Endothelial cell of umbilical vein (primary cell): ENCODE data around the gene ITGB8. TPM values are rescaled to one million over a fixed set of nuclear protein-coding genes. Genes with fewer than 3 reads are reported as not detected.

Experiments
- BruUV-seq: library from RNA; stranded (reverse); fragments of 400-500 nt; replicated peaks from 2 replicates; lab custom pipeline; 2021; lab: Mats Ljungman, UMichigan
- CTCF ChIA-PET: fragments of 300-600, 350-600 bp; sonication (Branson Sonifier 250); formaldehyde crosslinking; loops from one replicate; lab custom pipeline; 2021; ENCODE audit warnings: antibody characterized with exemption, inconsistent platforms; lab: Charles Lee
- POLR2A ChIA-PET: fragments of 300-600, 350-600 bp; sonication (Branson Sonifier 250); formaldehyde crosslinking; loops from one replicate; lab custom pipeline; 2021; ENCODE audit warnings: antibody characterized with exemption, inconsistent platforms; lab: Charles Lee
- DNase-seq: peaks from one replicate; pipeline ENCODE4 v3.0.0-alpha.2; 2011; ENCODE audit warnings: low read depth, low spot score
- FAIRE-seq: peaks from 2 replicates; lab custom pipeline; 2011; peaks lifted over from hg19 to GRCh38; lab: Jason Lieb, UNC
- H2AFZ ChIP-seq: 2 replicates; pipeline ENCODE4 v1.6.0; 2012; ENCODE audit warnings: low read depth, low read length, control low read depth, inconsistent platforms
- H3K27ac ChIP-seq: 2 replicates; pipeline ENCODE4 v1.5.1; 2011; ENCODE audit warnings: low read depth, mild to moderate bottlenecking, control low read depth, low read length, moderate library complexity; ENCODE audit not compliant: insufficient read depth
- H3K27me3 ChIP-seq, 2 experiments: 2 replicates each; pipeline versions ENCODE4 v1.6.0 to v1.6.1; 2011; ENCODE audit warnings: low read length in 2 of 2, mixed read lengths in 1 of 2; ENCODE audit not compliant: control insufficient read depth in 2 of 2, insufficient read depth in 2 of 2
- H3K36me3 ChIP-seq, 2 experiments: 2 replicates in 1 of 2; 3 replicates in 1 of 2; pipeline ENCODE4 v1.5.1; 2011; ENCODE audit warnings: low read length in 2 of 2, mild to moderate bottlenecking in 1 of 2, moderate library complexity in 1 of 2; ENCODE audit not compliant: control insufficient read depth in 2 of 2, insufficient read depth in 2 of 2; ENCODE audit errors: extremely low read depth in 1 of 2
- H3K4me1 ChIP-seq: 3 replicates; pipeline ENCODE4 v1.5.1; 2011; ENCODE audit warnings: mild to moderate bottlenecking, low read length; ENCODE audit not compliant: control insufficient read depth, insufficient read depth; ENCODE audit errors: extremely low read depth
- H3K4me2 ChIP-seq: 2 replicates; pipeline ENCODE4 v1.6.1; 2011; ENCODE audit warnings: low read length, control low read depth, mixed read lengths; ENCODE audit not compliant: insufficient read depth
- H3K4me3 ChIP-seq, 3 experiments: fragments of 200-600 bp in 1 of 3; sonication (generic), shearing (Covaris generic) in 1 of 3; replicated peaks in 1 of 3; 2 replicates each; pipeline ENCODE4 v1.5.1; 2011 to 2016; ENCODE audit warnings: control low read depth in 3 of 3, low read length in 3 of 3, mild to moderate bottlenecking in 2 of 3, inconsistent platforms in 1 of 3, low read depth in 1 of 3, moderate library complexity in 1 of 3; ENCODE audit not compliant: insufficient read depth in 1 of 3
- H3K79me2 ChIP-seq: 2 replicates; pipeline ENCODE4 v1.6.0; 2012; ENCODE audit warnings: low read length, inconsistent platforms; ENCODE audit not compliant: control insufficient read depth, insufficient read depth
- H3K9ac ChIP-seq: replicated peaks from 2 replicates; pipeline ENCODE3; 2011; ENCODE audit warnings: low read length, control low read depth; ENCODE audit not compliant: insufficient read depth; ENCODE audit errors: extremely low read depth
- H3K9me1 ChIP-seq: replicated peaks from 3 replicates; pipeline ENCODE4 v1.6.0; 2011; ENCODE audit warnings: mild to moderate bottlenecking, low read length; ENCODE audit not compliant: control insufficient read depth, insufficient read depth; ENCODE audit errors: extremely low read depth
- H3K9me3 ChIP-seq: replicated peaks from 2 replicates; pipeline ENCODE4 v1.5.1; 2012; ENCODE audit warnings: low read length, inconsistent platforms; ENCODE audit not compliant: control insufficient read depth, insufficient read depth
- H4K20me1 ChIP-seq: replicated peaks from 2 replicates; pipeline ENCODE3; 2011; ENCODE audit warnings: mild to moderate bottlenecking, low read length; ENCODE audit not compliant: control insufficient read depth, insufficient read depth; ENCODE audit errors: extremely low read depth
- CTCF ChIP-seq, 2 donors: IDR thresholded peaks; 1 replicate in 1 of 2; 2 replicates in 1 of 2; pipeline ENCODE4 v1.5.1; 2011; ENCODE audit warnings: low read length in 2 of 2, mild to moderate bottlenecking in 2 of 2, moderate library complexity in 2 of 2, control low read depth in 1 of 2, inconsistent platforms in 1 of 2, low read depth in 1 of 2; ENCODE audit not compliant: insufficient read depth in 1 of 2; ENCODE audit errors: extremely low read depth in 1 of 2
- EZH2 ChIP-seq: IDR thresholded peaks from 2 replicates; pipeline ENCODE4 v1.6.1; 2012; ENCODE audit warnings: borderline replicate concordance, low read depth, mild to moderate bottlenecking, moderate library complexity, low read length, inconsistent platforms; ENCODE audit not compliant: severe bottlenecking
- FOS ChIP-seq: IDR thresholded peaks from 2 replicates; pipeline ENCODE4 v1.6.1; 2011; ENCODE audit warnings: mild to moderate bottlenecking, low read length, moderate library complexity, borderline replicate concordance; ENCODE audit not compliant: insufficient read depth
- GATA2 ChIP-seq: IDR thresholded peaks from 2 replicates; pipeline ENCODE4 v1.7.0; 2011; ENCODE audit warnings: low read depth, mild to moderate bottlenecking, moderate library complexity, mixed read lengths, low read length; ENCODE audit not compliant: insufficient read length, insufficient read depth
- JUN ChIP-seq: IDR thresholded peaks from 2 replicates; pipeline ENCODE4 v1.6.1; 2011; ENCODE audit warnings: borderline replicate concordance, low read depth; ENCODE audit not compliant: insufficient read length, insufficient read depth
- MAX ChIP-seq: IDR thresholded peaks from 2 replicates; pipeline ENCODE4 v1.6.1; 2011; ENCODE audit not compliant: insufficient read depth, insufficient read length
- MYC ChIP-seq: IDR thresholded peaks from one replicate; pipeline ENCODE4 v1.6.1; 2011; ENCODE audit warnings: mild to moderate bottlenecking, low read depth, low read length
- POLR2A ChIP-seq: IDR thresholded peaks from 2 replicates; pipeline ENCODE4 v1.6.1; 2012; ENCODE audit warnings: low read depth, mild to moderate bottlenecking, control low read depth, low read length
- dilution Hi-C: fragments of 300-500 bp; cut with MboI; formaldehyde crosslinking; loops from one replicate; pipeline ENCODE4 v1.15.0; 2019; ENCODE audit warnings: low sequenced_read_pairs; ENCODE audit not compliant: extremely low pct_ligation_motif_present
- intact Hi-C: fragments of 100-400 bp; cut with micrococcal nuclease; formaldehyde crosslinking; loops from one replicate; pipeline ENCODE4 v1.10.0; 2022
- polyA plus RNA-seq, 4 experiments: library from polyadenylated mRNA; depleted of rRNA in 3 of 4; stranded (reverse) in 3 of 4; unstranded in 1 of 4; fragments of >200 nt; gene quantifications; 2 replicates each; pipeline versions ENCODE4 v1.2.1 to v1.2.3, GENCODE V29; 2011 to 2012; ENCODE audit warnings: missing spikeins in 1 of 4
- total RNA-seq: library from RNA; stranded (reverse); gene quantifications from 2 replicates; pipeline ENCODE4 v1.2.3, GENCODE V29; 2021

Gene ITGB8
- total and polyA plus RNA-seq, 2 donors (not counting 3 experiments of a cell fraction or from before 2014, with no cell fraction given), result 2.9 to 8.2 TPM

- Histone ChIP-seq H2AFZ (no peak overlapping the region), H3K9me1 (no peaks in the 10 kb centered on the region), H3K27ac (no peak overlapping the region), H3K4me2 (no peak overlapping the region), H3K4me3 (no peak overlapping the region), H3K79me2 (no peaks in the 10 kb centered on the region), H3K27me3 (no peaks in the 10 kb centered on the region), H3K4me1 (no peaks in the 10 kb centered on the region), H3K36me3 (no peaks in the 10 kb centered on the region), H4K20me1 (no peaks in the 10 kb centered on the region), H3K9ac (no peak overlapping the region), H3K9me3 (no peaks in the 10 kb centered on the region)
- POLR2A ChIA-PET, result no interaction called here
- no peak for TF ChIP-seq CTCF (IDR thresholded peaks at IDR 0.05; ENCODE audit: extremely low read depth in 1 of 2, insufficient read depth in 1 of 2, low read depth in 1 of 2, low read length in 2 of 2)
- no peak for TF ChIP-seq POLR2A
- no peak for TF ChIP-seq GATA2
- TF ChIP-seq MYC, result no peak
- TF ChIP-seq JUN, result no peak
- TF ChIP-seq FOS, result no peak
- TF ChIP-seq EZH2, result no peak
- no peak for TF ChIP-seq MAX
- dilution Hi-C loops, result no loop called here
- CTCF ChIA-PET, result no interaction called here
- no TSS peak for BruUV-seq
- no peak for DNase-seq
- intact Hi-C loops, result no loop called here
- FAIRE-seq, result no peak
These were observed 45.9 kb upstream of the ITGB8 start for GRCh38 chr7:20284771-20285143.
